Measurements from ENCODE around the gene SNRPA. TPM values are rescaled to one million over a fixed set of nuclear protein-coding genes. Genes with fewer than 3 reads are reported as not detected.

Gene SNRPA
- polyA plus RNA-seq, 1 of the 3 experiments (the other 2 are of a cell fraction), result 121 TPM

DNA sequence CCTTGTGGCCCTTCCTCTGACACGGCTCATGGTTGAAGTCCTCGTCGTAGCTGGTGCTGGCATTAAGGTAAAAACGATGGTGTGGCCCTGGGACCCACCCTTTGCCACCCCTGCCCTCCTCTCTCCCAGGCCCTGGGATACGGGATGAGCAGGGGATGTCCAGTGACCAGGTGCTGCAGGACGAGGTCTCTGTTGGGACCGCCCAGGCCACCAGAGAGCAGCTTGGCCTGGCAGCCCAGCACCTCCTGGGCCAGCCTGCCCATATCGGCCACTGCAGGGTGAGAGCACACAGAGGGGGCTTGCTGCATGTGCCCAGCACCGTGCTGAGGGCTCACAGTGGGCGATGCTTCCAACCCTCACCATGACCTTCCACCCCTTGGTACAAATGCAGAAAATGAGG is 7.1 kb upstream of the SNRPA start:
- CTCF ChIA-PET, result interaction anchor here (1.3 to 3.3 kb wide), 2 partner anchors 76 to 81 kb away, joined by 3 to 10 read pairs; no protein-coding TSS in a partner anchor

GRCh38 chr19:40744554-40745401 is 6.2 kb upstream of the SNRPA start:
- Histone ChIP-seq H3K9ac (no peak overlapping the region), H3K9me3 (no peaks in the 10 kb centered on the region), H3K27ac (ENCODE audit: low read depth in 2 of 2, low read length in 1 of 2) (peak overlapping the region in 1 of 2 experiments; percentile 30; a peak in 1 of 4 replicates), H3K79me2 (ENCODE audit: insufficient read depth) (peaks cover 11% of the 10 kb centered on the region), H2AFZ (ENCODE audit: low read depth) (no peak overlapping the region), H3K4me3 (ENCODE audit: low read depth in 2 of 2, low read length in 1 of 2) (no peak overlapping the region), H3K4me1 (ENCODE audit: control insufficient read depth in 1 of 2, insufficient read depth in 2 of 2, low read depth in 1 of 2, low read length in 1 of 2) (peaks cover 9 to 11% of the 10 kb centered on the region in 2 experiments; a peak in 1 of 4 replicates), H3K4me2 (no peak overlapping the region), H3F3A (replicated peaks; ENCODE audit: insufficient read depth) (no peaks in the 10 kb centered on the region), H4K20me1 (ENCODE audit: insufficient read depth) (no peaks in the 10 kb centered on the region), H3K9me2 (no peaks in the 10 kb centered on the region), H3K27me3 (ENCODE audit: insufficient read depth) (no peaks in the 10 kb centered on the region), H3K36me3 (replicated peaks in 1 of 2; ENCODE audit: control insufficient read depth in 1 of 2, insufficient read depth in 2 of 2, low read length in 1 of 2) (no peaks in the 10 kb centered on the region)
- peak; percentile 51 for DNase-seq
- ChIA-PET POLR2A (interaction anchor here (1.2 kb wide), 1 partner anchor 16 kb away, joined by 3 read pairs; no protein-coding TSS in a partner anchor), CTCF (interaction anchor here (1.3 to 3.3 kb wide), 2 partner anchors 75 to 82 kb away, joined by 3 to 10 read pairs; no protein-coding TSS in a partner anchor)
- 88% methylated on average over 14 of the region's 17 CpGs for WGBS (ENCODE audit: low lambda C conversion rate)
- no peak for TF ChIP-seq FOXJ3 (CRISPR knock-in tag; IDR thresholded peaks at IDR 0.05)
- 0 out of 2 replicates have a peak, but pooled peaks have one; percentile 8 for TF ChIP-seq SMC3 (IDR thresholded peaks at IDR 0.05; ENCODE audit: low read depth, low read length)
- TF ChIP-seq REST (IDR thresholded peaks at IDR 0.05; ENCODE audit: low read depth, low read length), result no peak
- no peak for TF ChIP-seq GATA2 (CRISPR knock-in tag; IDR thresholded peaks at IDR 0.05)
- no peak for TF ChIP-seq PBX3 (IDR thresholded peaks at IDR 0.05)
- no peak for TF ChIP-seq IRF3 (IDR thresholded peaks at IDR 0.05; ENCODE audit: low read depth, low read length)
- TF ChIP-seq RAD21 (IDR thresholded peaks at IDR 0.05; ENCODE audit: low read length), result no peak

More for the DNA sequence above, 7.1 kb upstream of the SNRPA start:
- Histone ChIP-seq H3K79me2 (ENCODE audit: insufficient read depth) (peaks cover 2% of the 10 kb centered on the region), H3K27ac (ENCODE audit: low read depth in 2 of 2, low read length in 1 of 2) (no peak overlapping the region), H3K4me3 (ENCODE audit: low read depth in 2 of 2, low read length in 1 of 2) (no peak overlapping the region), H3K9ac (no peak overlapping the region), H3K9me2 (no peaks in the 10 kb centered on the region), H3K4me2 (no peak overlapping the region), H3K36me3 (replicated peaks in 1 of 2; ENCODE audit: control insufficient read depth in 1 of 2, insufficient read depth in 2 of 2, low read length in 1 of 2) (no peaks in the 10 kb centered on the region), H3F3A (replicated peaks; ENCODE audit: insufficient read depth) (no peaks in the 10 kb centered on the region), H4K20me1 (ENCODE audit: insufficient read depth) (no peaks in the 10 kb centered on the region), H2AFZ (ENCODE audit: low read depth) (no peak overlapping the region), H3K27me3 (ENCODE audit: insufficient read depth) (no peaks in the 10 kb centered on the region), H3K4me1 (ENCODE audit: control insufficient read depth in 1 of 2, insufficient read depth in 2 of 2, low read depth in 1 of 2, low read length in 1 of 2) (peaks cover 3 to 4% of the 10 kb centered on the region in 2 experiments; a peak in 1 of 4 replicates), H3K9me3 (no peaks in the 10 kb centered on the region)
- POLR2A ChIA-PET, result interaction anchor here (0.7 to 1.2 kb wide), 2 partner anchors 17 to 23 kb away, joined by 3 to 8 read pairs; no protein-coding TSS in a partner anchor
- WGBS (ENCODE audit: low lambda C conversion rate), result 100% methylated on average over 4 of the region's 10 CpGs
- no peak for DNase-seq
- TF ChIP-seq JUND (IDR thresholded peaks at IDR 0.05) (no peak), USF1 (IDR thresholded peaks at IDR 0.05; ENCODE audit: borderline replicate concordance, low read depth) (no peak), SMC3 (IDR thresholded peaks at IDR 0.05; ENCODE audit: low read depth, low read length) (no peak), FOSL2 (IDR thresholded peaks at IDR 0.05; ENCODE audit: borderline replicate concordance, low read depth) (no peak), TAF1 (IDR thresholded peaks at IDR 0.05; ENCODE audit: borderline replicate concordance, low read depth, low read length) (no peak), ELF1 (IDR thresholded peaks at IDR 0.05) (no peak), NRF1 (IDR thresholded peaks at IDR 0.05; ENCODE audit: low read depth, low read length) (no peak), CHD2 (IDR thresholded peaks at IDR 0.05; ENCODE audit: low read length, partially characterized antibody) (no peak), PBX3 (IDR thresholded peaks at IDR 0.05) (no peak)
- TF ChIP-seq, protein P1, sequence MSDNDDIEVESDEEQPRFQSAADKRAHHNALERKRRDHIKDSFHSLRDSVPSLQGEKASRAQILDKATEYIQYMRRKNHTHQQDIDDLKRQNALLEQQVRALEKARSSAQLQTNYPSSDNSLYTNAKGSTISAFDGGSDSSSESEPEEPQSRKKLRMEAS (IDR thresholded peaks at IDR 0.05; ENCODE audit: low read depth), result no peak
